GM13977 (cell line): ENCODE results near the gene PLCL1.

ENCODE experiments used
- DNase-seq: peaks from one replicate; pipeline ENCODE4 v3.0.0; 2012; ENCODE audit warnings: low spot score
- in situ Hi-C: fragments of 300-500 bp; cut with MboI; formaldehyde crosslinking; loops from one replicate; pipeline ENCODE4 v1.12.0; 2022; ENCODE audit warnings: low sequenced_read_pairs, low pct_unique_long_range_greater_than_20kb, mixed read lengths, inconsistent platforms; ENCODE audit not compliant: unreplicated experiment
- TF ChIP-seq, protein P1 (sequence below): IDR thresholded peaks from 2 replicates; pipeline ENCODE4 v1.5.1; 2012; ENCODE audit warnings: mild to moderate bottlenecking, control low read depth; ENCODE audit not compliant: insufficient read depth; ENCODE audit errors: extremely low read depth, missing control alignments

Gene PLCL1

DNA sequence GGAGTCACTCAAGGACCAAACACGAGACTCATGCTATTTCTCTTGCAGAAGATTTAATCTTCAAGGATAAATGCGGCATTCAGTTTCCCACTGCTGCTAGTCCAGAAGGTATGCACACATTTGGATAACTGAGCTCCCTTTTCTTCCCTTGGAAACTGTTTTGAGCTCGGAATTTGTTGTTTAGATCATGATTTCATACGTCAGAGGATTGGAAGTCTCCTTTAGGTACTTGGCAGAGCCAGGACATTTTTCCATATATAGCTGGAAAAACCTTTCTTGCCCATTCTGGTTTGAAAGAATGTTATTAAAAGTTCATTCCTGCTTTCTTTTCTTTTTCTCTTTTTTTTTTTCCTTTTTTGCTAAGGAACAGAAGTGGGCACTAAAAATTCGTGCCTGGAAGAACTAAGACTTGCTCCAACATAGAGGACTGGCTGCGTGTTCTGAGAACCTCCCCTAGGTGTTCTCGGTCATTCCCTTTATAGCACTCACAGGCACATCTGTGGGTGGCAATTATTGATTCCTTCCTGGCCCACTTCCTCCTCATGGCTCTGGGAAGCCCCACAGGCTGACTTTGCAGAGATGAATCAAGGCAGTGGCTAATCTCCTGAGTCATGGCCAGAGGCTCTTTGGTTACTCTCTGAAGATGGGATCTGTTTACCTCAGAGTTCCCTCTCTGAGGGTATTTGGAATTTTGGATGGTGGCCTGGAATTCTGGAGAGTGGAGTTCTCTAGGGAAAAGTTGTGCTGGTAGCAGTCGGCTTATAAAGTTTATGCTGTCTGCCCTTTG is 104.8 kb downstream of the PLCL1 start:
- TF ChIP-seq, protein P1, sequence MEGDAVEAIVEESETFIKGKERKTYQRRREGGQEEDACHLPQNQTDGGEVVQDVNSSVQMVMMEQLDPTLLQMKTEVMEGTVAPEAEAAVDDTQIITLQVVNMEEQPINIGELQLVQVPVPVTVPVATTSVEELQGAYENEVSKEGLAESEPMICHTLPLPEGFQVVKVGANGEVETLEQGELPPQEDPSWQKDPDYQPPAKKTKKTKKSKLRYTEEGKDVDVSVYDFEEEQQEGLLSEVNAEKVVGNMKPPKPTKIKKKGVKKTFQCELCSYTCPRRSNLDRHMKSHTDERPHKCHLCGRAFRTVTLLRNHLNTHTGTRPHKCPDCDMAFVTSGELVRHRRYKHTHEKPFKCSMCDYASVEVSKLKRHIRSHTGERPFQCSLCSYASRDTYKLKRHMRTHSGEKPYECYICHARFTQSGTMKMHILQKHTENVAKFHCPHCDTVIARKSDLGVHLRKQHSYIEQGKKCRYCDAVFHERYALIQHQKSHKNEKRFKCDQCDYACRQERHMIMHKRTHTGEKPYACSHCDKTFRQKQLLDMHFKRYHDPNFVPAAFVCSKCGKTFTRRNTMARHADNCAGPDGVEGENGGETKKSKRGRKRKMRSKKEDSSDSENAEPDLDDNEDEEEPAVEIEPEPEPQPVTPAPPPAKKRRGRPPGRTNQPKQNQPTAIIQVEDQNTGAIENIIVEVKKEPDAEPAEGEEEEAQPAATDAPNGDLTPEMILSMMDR, result no peak
- in situ Hi-C loops, result no loop called here
- no peak for DNase-seq

DNA sequence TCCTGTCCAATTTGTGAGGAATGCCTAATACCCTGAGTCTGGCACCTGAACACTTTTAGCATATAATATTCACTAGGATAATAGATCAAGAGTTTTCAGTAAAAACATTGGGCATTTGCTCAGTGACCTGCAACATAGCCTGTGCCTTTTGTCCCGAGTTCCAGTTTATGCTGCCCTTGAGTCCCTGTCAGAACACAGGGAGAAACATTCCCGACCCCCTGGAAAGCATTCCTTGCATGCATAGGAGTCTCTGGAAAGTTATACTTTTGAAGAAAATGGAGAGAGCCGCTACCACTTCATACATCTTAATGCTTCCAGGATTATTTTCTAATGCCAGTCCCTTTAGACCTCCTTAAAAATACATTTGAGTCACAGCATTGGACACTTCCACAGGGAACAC is 107.3 kb downstream of the PLCL1 start:
- DNase-seq, result no peak
- TF ChIP-seq, protein P1, result no peak
- in situ Hi-C loops, result no loop called here

DNA sequence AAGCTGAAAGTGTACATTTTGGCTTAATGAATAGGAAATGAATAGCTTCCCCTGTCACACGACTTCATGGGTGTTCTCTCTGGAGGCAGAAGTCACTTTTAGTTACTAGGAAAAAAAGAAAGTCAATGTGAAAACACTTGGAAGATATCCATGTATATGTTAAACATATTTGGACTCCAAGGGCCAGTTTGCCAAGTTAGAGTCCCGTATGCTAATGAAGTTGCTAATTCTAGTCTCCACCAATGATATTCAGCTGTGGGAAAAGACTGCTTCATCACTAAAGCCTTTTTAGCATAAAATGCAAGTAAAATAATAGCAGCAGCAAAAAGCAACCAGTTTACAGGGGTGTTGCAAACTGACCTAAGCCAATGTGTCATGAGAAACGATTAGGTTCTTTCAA is 108.7 kb downstream of the PLCL1 start:
- TF ChIP-seq, protein P1, result no peak
- in situ Hi-C loops, result no loop called here
- DNase-seq, result no peak

GRCh38 chr2:197914778-197915177 is 110.4 kb downstream of the PLCL1 start:
- TF ChIP-seq, protein P1, result no peak
- DNase-seq, result no peak
- in situ Hi-C loops, result no loop called here

DNA sequence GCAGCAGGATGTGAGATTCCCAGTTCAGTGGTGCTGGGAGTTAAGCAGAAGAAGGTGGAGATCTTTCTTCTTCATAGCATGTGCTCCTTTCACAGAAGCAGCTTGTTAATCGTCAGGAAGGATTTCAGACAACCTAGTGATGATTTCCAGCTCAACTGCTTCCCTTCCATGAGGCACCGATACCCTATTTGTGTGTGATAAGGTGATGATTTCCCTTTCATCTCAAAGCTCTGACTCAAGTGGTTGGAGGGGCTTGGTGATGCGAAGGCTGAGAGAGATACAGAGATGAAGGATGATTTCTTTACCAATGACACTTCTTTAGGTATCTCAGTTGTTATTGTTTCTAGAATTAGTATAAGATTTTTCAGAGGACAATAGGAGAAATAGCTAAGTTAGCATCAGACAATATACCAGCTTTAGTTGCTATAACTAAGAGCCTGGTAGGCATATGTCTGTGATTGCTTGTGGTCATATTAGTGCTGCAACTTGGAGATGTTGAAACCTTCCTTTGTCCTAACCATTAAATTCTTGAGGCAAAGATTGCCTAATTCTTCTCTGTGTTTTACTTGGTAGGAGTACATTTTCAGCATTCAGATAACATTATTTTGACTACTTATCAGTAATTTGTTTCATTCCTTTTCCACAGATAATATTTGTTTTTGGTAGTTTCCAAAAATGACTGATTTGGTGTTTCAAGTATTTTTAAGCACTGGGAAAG is 111.3 kb downstream of the PLCL1 start:
- in situ Hi-C loops, result no loop called here
- TF ChIP-seq, protein P1, result no peak
- no peak for DNase-seq

DNA sequence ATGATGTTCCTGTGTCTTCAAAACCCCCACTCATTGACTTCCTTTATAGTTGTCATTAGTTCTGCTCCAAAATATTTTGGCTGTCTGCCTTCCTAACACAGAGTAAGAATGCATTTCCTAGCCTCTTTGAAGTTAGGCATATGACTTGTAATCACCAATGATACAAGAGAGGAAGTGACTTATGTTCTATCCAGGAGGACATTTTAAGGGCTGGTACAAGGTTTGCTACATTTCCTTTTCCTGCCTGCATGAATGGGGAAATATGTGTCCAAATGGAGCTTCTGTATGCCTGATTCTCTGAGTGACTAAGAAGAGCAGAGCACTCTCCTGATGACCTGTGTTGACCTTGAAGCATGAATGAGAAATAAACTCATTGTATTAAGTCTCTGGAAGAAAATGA is 115.1 kb downstream of the PLCL1 start:
- DNase-seq, result no peak
- TF ChIP-seq, protein P1, result no peak
- in situ Hi-C loops, result no loop called here
